Amygdala (tissue), 56 donors: ENCODE results near the gene IGF1.

Experiments
- DNase-seq, 56 donors: peaks; one replicate each; lab custom pipeline; 2025; lab: John Stamatoyannopoulos, UW

The IGF1 gene

GRCh38 chr12:102480406-102480805, at the start of gene IGF1:
Gene IGF1, minus strand, starts transcription at chr12:102480563. Its CDS starts 182 bp downstream, at chr12:102480381.
- DNase-seq = no peak

GRCh38 chr12:102528111-102528510, 47.7 kb upstream of the IGF1 start:
- DNase-seq = no peak

- no peak for DNase-seq
Measured at GRCh38 chr12:102527171-102527720, 46.9 kb upstream of the IGF1 start.

GRCh38 chr12:102526656-102527055, 46.3 kb upstream of the IGF1 start:
- DNase-seq = no peak

GRCh38 chr12:102522768-102523167, 42.4 kb upstream of the IGF1 start:
- no peak for DNase-seq

- DNase-seq = no peak
Measured at GRCh38 chr12:102521662-102522277, 41.4 kb upstream of the IGF1 start.

- no peak for DNase-seq
Measured at GRCh38 chr12:102518871-102519270, 38.5 kb upstream of the IGF1 start.

- DNase-seq = no peak
Measured at GRCh38 chr12:102514696-102515095, 34.3 kb upstream of the IGF1 start.

GRCh38 chr12:102513739-102514138, 33.4 kb upstream of the IGF1 start:
- no peak for DNase-seq

- no peak for DNase-seq
Measured at GRCh38 chr12:102513272-102513671, 32.9 kb upstream of the IGF1 start.

- no peak for DNase-seq
Measured at GRCh38 chr12:102512523-102512922, 32.2 kb upstream of the IGF1 start.

- no peak for DNase-seq
Measured at GRCh38 chr12:102511575-102511974, 31.2 kb upstream of the IGF1 start.

GRCh38 chr12:102510463-102510862, 30.1 kb upstream of the IGF1 start:
- DNase-seq = no peak

- no peak for DNase-seq
Measured at GRCh38 chr12:102510031-102510430, 29.7 kb upstream of the IGF1 start.

- no peak for DNase-seq
Measured at GRCh38 chr12:102509123-102509626, 28.8 kb upstream of the IGF1 start.

- no peak for DNase-seq
Measured at GRCh38 chr12:102508052-102508451, 27.7 kb upstream of the IGF1 start.

GRCh38 chr12:102507301-102507700, 26.9 kb upstream of the IGF1 start:
- DNase-seq = no peak

- DNase-seq = no peak
Measured at GRCh38 chr12:102504871-102505270, 24.5 kb upstream of the IGF1 start.

- DNase-seq = peak in 2 of 56 donors; percentile 12 to 19
Measured at GRCh38 chr12:102504280-102504679, 23.9 kb upstream of the IGF1 start.

GRCh38 chr12:102503831-102504230, 23.5 kb upstream of the IGF1 start:
- DNase-seq = no peak

- peak in 1 of 56 donors; percentile 5 for DNase-seq
Measured at GRCh38 chr12:102503056-102503681, 22.8 kb upstream of the IGF1 start.

- DNase-seq = no peak
Measured at GRCh38 chr12:102501773-102502172, 21.4 kb upstream of the IGF1 start.
